ENCODE results near the gene OR4P4. TPM values are rescaled to one million over a fixed set of nuclear protein-coding genes. Genes with fewer than 3 reads are reported as not detected.

The OR4P4 gene
- total RNA-seq: not detected

DNA sequence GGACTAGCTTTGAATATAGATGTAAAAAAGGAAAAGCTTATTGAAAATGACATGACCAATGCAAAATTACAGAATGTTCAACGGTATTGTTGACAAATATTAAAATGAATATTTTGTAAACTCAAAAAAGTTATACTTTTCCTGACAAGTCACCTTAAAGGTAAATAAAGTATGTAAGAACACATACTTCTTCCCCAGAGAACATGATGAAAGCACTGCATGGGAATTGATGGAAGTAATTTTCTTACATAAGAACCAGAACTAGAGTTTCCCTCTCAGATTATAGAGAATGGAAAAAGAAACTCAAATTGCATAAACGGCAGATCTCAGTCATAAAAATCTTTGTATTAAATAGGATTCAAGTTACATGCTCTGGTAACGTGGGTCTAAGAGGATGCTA lies at the start of gene OR4P4:
Gene OR4P4, plus strand, starts transcription at position 301 of the 400 bp plus-strand sequence.
- ATAC-seq: no peak

DNA sequence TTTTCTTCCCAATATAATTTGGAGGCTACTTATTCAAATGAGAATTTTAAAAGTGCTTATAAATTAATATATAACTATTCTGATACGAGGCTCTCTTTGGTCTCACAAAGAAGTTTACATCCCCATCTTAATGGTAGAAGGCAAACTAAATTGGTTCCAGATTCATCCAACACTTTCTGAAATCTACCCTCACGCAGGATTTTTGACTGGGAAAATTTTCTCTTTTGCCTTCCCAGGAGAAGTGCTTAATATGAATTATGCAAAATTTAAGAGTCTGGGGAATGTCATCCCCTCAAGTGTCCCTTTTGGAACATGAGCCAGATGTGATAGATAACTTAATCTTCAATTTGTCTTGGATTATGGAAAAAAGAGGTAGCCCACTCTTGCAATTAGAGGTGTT lies 27.4 kb upstream of the OR4P4 start, which contains the start of gene OR4C11:
Gene OR4C11, minus strand, starts transcription at position 101 of the 400 bp plus-strand sequence. CDS start 3,272 bp downstream, outside the sequence.
- no peak for ATAC-seq

DNA sequence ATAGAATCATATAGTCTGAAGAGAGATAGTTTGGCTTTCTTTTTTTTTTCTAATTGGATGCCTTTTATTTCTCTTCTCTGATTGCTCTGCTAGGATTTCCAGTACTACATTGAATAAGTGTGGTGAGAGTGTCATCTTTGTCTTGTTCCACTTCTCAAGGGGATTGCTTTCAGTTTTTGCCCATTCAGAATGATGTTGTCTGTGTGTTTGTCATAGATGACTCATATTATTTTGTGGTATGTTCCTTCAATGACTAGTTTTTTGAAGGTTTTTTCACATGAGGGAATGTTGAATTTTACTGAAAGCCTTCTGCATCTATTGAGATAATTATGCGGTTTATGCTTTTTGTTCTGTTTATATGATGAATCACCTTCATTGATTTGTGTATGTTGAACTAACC lies 10.4 kb upstream of the OR4P4 start:
- ATAC-seq: no peak

DNA sequence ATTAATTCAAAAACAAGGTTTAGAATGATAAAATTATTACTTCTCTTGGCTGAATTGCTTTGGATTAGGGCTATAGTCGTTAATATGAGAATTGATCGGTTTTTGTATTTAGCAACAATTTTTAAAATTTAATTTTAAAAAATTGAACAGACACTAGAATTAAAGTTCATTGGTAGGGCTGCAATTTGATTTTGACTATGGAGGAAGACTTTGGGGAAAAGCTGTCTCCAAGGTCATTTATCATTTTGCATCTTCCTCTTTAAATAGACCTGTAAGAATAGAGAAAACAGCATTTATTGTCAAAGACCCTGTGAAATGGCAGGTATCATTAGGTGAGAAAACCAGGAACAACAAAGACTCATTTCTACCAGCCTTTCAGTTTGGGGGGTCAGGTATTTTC lies 13.1 kb downstream of the OR4P4 start, which contains the start of gene OR4S2:
Gene OR4S2, plus strand, starts transcription at position 301 of the 400 bp plus-strand sequence. CDS start 2,577 bp downstream, outside the sequence.
- no peak for ATAC-seq

DNA sequence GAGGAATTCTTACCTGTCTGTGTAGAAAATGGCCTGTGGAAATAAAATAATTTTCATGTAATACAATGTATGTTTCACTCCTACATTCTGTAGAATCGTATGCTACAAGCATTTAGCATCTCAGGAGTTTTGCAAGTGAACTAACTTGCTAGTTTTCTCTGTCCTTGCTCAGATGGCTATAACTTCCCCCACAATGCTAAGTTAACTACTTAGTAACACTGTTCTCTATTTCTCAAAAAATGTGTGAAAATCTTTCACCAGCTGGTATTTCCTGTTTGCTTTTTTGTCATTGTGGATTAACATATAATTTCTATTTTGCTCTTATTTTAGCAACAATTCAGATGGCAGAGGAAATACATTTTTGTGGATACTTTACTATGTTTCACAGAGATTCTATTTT lies 17.6 kb downstream of the OR4P4 start:
- ATAC-seq: no peak

DNA sequence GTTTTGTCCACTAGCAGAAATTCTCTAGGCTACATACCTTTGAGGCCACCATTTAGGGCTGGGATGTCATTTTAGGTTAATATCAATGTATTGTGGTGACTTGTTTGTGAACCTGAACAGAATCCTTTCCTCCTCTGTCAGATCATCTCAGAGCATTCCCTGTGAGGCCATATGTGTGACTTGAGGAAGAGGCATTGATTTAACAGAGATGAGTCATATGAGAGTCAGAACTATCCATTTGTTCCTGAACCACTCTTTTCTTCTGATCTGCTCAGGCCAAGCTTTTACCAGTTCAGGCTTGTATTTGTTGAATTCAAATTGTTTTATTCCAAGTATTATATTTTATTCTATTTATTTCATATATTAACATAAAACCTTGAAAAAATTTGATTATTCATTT lies 20.2 kb downstream of the OR4P4 start:
- ATAC-seq: no peak

DNA sequence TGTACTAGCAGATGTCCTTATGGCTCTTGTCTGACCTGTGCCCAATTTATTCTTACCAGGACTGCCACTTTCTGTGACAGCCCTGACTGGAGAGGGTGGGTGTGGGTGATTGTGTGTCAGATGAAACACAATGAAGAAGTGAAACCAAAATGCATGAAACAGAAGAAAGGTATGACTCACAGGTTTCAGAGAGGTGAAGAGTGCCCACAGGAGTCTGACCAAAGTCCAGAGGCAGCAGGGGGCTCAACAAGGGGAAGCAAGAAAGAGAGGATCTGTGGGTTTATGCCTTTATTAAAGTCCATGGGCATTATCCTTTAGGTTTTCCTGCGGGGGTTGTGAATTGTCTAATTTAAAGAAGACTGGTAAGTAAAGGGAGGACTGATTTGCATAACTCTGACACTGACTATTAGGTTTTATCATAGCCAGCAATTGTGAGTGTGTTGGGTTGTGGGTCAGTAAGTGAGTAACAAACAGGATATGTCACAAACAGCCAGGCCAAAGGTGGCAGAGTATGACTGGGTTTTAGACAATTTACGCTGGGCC lies 23.2 kb downstream of the OR4P4 start:
- no peak for ATAC-seq

DNA sequence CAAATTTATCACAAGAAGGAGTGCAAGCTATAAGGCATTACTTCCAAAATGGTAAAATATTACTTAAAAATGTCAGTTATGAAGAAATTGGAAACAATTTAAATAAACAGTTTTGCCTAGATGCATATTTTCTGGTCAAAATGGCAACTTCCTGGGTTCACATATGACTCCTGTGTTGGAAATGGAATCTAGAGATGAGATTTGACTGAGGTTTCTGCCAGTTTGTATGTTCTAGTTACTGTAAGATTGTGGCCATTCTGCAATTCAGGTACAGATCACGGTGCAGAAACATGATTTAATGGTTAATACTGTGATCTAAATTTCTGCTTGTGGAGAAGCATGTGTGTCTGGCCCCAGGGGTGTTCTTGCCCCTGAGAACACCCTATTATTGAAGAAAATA lies 23.7 kb downstream of the OR4P4 start:
- ATAC-seq: no peak

DNA sequence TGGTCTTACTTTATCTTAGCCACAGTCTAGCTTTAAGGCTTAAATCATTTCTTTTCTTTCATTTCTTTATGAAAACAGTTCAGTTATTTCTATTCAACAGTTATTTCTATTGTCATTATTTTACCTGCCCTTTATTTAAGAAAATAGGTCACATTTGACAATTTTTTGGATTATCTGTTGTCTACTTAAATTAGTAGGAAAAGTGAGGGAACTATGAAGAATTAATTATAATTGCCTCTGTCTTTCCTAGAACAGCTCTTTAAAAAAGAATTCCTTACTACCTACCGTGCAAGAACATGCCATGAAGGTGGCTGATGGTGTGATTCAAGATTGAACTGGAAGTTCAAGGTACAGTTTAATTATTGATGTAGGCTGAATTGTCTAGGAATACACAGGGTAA lies 27.0 kb downstream of the OR4P4 start, which contains the start of gene OR4C6:
Gene OR4C6, plus strand, starts transcription at position 301 of the 400 bp plus-strand sequence. CDS start 2,966 bp downstream, outside the sequence.
- ATAC-seq: no peak

DNA sequence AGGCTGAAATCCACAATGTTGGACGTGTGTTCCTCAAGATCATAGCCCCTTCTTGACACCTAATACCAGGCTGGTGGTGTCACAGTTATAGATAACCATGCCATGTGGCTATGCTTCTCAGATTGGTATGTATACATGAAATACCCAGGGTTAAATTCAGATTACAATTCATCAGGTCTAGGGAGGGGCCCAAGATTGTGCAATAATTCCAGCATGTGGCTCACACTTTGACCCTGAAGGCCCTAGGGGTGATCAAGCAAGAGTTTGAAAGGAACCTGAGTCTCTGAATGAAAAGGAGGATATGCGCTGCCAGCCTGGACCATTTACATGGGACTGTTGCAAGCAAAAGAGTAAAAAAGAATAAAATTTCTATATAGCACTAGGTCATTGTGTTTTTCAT lies 34.5 kb downstream of the OR4P4 start:
- no peak for ATAC-seq

DNA sequence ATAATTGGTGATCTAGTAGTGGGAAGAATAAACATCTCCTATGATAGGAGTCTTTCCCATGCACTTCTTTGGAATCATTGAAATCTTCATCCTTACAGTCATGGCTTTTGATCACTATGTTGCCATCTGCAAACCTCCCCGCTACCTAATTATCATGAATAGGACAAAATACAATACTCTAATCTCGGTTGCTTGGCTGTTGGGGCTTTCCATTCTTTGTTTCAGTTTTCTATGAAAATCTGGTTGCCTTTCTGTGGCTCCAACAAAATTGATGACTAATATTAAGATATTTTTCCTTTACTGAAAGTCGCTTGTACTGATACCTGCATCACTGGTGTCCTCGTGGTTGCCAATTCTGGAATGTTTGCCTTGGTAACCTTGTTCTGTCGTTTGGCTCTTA lies 38.9 kb downstream of the OR4P4 start:
- ATAC-seq: no peak

Other genes starting within 250 kb of the OR4P4 start
- gene OR4C15, start 80.6 kb upstream of the OR4P4 start, total RNA-seq: not detected
- gene OR4C16, start 63.0 kb upstream of the OR4P4 start, total RNA-seq: not detected
- not detected for gene OR4C11, start 27.5 kb upstream of the OR4P4 start, total RNA-seq
- not detected for gene OR4S2, start 13.2 kb downstream of the OR4P4 start, total RNA-seq
- gene OR4C6, start 27.1 kb downstream of the OR4P4 start, total RNA-seq: not detected
- not detected for gene OR5D13, start 138.3 kb downstream of the OR4P4 start, total RNA-seq
- not detected for gene OR5D14, start 160.4 kb downstream of the OR4P4 start, total RNA-seq
- gene OR5L1, start 176.3 kb downstream of the OR4P4 start, total RNA-seq: not detected
- not detected for gene OR5D18, start 184.5 kb downstream of the OR4P4 start, total RNA-seq
- gene OR5L2, start 192.1 kb downstream of the OR4P4 start, total RNA-seq: not detected
- not detected for gene OR5D16, start 203.6 kb downstream of the OR4P4 start, total RNA-seq
- not detected for gene TRIM51, start 248.2 kb downstream of the OR4P4 start, total RNA-seq

Measured in esophagus mucosa (tissue), 1 donor.